IgD-negative memory B cell (primary cell): ENCODE data around the gene GDI1. TPM values are rescaled to one million over a fixed set of nuclear protein-coding genes. Genes with fewer than 3 reads are reported as not detected.
A peak's percentile ranks its signal among the peaks of the same experiment; 100 is the strongest.

ENCODE experiments used
- H3K27ac Mint-ChIP-seq, 3 donors: one replicate each; pipeline ENCODE4 v1.8.0; 2020 to 2022; ENCODE audit warnings: mild to moderate bottlenecking in 3 of 3, mixed read lengths in 3 of 3, moderate library complexity in 1 of 3
- H3K27me3 Mint-ChIP-seq: one replicate; pipeline ENCODE4 v1.8.0; 2021; ENCODE audit warnings: mixed read lengths
- H3K36me3 Mint-ChIP-seq: one replicate; pipeline ENCODE4 v1.8.0; 2020; ENCODE audit warnings: mild to moderate bottlenecking, mixed read lengths
- H3K4me1 Mint-ChIP-seq, 3 donors: one replicate each; pipeline ENCODE4 v1.8.0; 2020 to 2022; ENCODE audit warnings: mixed read lengths in 3 of 3, mild to moderate bottlenecking in 1 of 3
- H3K4me3 Mint-ChIP-seq, 4 donors: one replicate each; pipeline ENCODE4 v1.8.0; 2020 to 2022; ENCODE audit warnings: mild to moderate bottlenecking in 4 of 4, mixed read lengths in 4 of 4, moderate library complexity in 3 of 4
- H3K9me3 Mint-ChIP-seq, 3 donors: one replicate each; pipeline ENCODE4 v1.8.0; 2020 to 2021; ENCODE audit warnings: mixed read lengths in 3 of 3, mild to moderate bottlenecking in 1 of 3
- polyA plus RNA-seq: library from polyadenylated mRNA; unstranded; fragments of 300-500 nt; fragmentation: Illumina TruSeq; gene quantifications from one replicate; pipeline ENCODE4 v1.2.3, GENCODE V29; 2021

GDI1 gene
- polyA plus RNA-seq, 1 donor from 2014 or later, result 38.1 TPM

DNA sequence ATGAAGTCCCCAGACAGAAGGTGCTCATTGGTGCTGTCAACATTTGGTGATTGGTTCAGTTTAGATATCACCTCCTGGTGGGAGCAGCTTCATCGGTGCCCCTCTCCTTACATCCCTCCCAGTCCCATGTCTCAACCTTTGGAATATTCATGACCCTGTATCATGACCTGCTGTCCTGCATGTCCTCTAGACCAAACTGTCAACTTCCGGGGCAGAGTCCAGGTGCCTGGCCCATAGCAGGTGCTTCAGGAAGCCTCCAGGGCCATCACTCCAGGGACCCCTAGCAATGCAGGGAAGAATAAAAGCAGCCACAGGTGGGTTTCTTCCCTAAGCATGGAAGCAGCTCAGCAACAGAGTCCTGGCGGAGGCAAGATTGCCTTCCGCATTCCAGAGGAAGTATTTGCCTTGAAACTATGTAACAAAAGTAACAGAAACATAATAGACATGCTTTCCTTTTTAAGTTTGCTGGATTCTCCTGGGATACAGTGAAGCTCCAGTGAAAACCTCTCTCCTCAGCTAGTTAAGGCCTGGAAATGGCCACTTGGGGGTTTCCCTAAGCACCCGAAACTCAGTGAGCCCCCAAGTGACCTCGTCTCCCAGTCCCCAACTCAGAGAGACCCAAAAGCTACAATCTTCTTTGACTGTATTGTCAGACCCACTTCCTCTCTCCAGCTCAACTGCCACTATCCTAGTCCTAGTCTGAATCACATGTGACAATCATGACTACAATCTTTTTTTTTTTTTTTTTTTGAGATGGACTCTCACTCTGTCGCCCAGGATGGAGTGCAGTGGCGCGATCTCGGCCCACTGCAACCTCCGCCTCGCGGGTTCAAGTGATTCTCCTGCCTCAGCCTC lies 9.8 kb upstream of the GDI1 start:
- Mint-ChIP-seq H3K4me3 (peak overlapping the region in 3 of 4 donors; percentile 21 to 33 (median 23)), H3K9me3 (peaks cover 0 to 2% (median 0%) of the 10 kb centered on the region in 3 donors), H3K36me3 (no peaks in the 10 kb centered on the region), H3K27ac (no peak overlapping the region), H3K4me1 (peaks cover 7 to 16% (median 14%) of the 10 kb centered on the region in 3 donors), H3K27me3 (no peaks in the 10 kb centered on the region)

DNA sequence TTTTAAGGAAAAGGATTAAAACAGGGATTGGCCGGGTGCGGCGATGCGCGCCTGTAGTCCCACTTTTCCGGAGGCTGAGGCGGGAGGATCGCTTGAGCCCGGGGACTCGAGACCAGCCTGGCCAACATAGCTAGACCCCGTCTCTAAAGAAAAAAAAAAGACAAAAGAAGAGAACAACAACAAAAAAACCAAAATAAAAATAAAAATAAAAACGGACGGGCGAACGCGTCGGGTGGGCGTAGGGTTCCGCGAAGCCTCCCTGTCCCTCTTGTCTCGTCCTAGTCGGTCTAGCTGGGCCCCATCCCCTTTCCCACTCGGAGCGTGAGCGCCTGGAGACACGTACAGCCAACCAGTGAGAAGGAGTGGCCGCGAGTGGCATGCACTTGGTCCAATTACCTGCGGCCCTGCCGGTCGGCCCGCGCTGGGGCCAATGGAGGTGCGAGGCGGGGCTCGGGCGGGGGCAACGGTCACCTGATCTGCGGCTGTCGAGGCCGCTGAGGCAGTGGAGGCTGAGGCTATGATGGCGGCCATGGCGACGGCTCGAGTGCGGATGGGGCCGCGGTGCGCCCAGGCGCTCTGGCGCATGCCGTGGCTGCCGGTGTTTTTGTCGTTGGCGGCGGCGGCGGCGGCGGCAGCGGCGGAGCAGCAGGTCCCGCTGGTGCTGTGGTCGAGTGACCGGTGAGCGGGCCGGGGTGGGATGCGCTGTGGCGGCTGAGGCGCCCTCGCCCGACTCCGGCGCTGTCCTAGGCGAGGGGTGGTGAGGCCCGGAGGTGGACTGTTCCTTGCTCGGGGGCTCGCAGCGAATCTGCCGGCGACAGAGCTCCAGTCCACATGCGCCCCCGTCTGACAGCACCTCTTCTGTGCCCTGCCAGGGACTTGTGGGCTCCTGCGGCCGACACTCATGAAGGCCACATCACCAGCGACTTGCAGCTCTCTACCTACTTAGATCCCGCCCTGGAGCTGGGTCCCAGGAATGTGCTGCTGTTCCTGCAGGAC lies 8.5 kb upstream of the GDI1 start, which contains the start of gene ATP6AP1:
ATP6AP1 (plus strand) TSS at position 502 of the 996 bp plus-strand sequence; CDS start at position 518, 16 bp downstream.
- Mint-ChIP-seq H3K4me3 (peak within 1 kb of the TSS; percentile 84 to 94 (median 90)), H3K4me1 (peaks cover 7 to 16% (median 14%) of the 10 kb centered on the region in 3 donors), H3K9me3 (peaks cover 0 to 2% (median 0%) of the 10 kb centered on the region in 3 donors), H3K36me3 (peaks cover 2% of the 10 kb centered on the region), H3K27me3 (no peaks in the 10 kb centered on the region), H3K27ac (peak within 1 kb of the TSS; percentile 50 to 93 (median 91))

DNA sequence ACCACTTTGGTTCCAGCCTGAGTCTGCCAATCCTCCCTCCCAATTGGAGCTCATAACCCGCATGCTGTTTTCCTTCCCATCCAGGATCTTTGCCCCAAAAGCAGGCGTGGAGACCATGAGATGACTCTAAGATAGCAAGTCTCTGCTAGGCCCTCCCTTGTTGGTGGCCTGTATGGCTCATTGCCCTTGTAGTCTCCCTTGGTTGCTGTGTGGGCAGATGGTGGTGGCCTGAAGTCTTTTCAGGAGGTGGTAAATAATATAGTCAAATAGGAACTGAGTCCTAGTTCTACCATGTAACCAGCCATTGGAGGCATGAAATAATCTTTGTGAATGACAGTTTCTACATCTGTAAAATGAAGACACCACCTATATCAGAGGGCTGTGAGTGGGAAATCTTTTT lies 7.2 kb upstream of the GDI1 start:
- peaks cover 3% of the 10 kb centered on the region for H3K36me3 Mint-ChIP-seq
- peak overlapping the region in 1 of 3 donors; percentile 90 for H3K27ac Mint-ChIP-seq
- peaks cover 0 to 2% (median 0%) of the 10 kb centered on the region in 3 donors for H3K9me3 Mint-ChIP-seq
- H3K27me3 Mint-ChIP-seq, result no peaks in the 10 kb centered on the region
- peak overlapping the region; percentile 84 to 94 (median 90) for H3K4me3 Mint-ChIP-seq
- peaks cover 7 to 16% (median 14%) of the 10 kb centered on the region in 3 donors for H3K4me1 Mint-ChIP-seq

DNA sequence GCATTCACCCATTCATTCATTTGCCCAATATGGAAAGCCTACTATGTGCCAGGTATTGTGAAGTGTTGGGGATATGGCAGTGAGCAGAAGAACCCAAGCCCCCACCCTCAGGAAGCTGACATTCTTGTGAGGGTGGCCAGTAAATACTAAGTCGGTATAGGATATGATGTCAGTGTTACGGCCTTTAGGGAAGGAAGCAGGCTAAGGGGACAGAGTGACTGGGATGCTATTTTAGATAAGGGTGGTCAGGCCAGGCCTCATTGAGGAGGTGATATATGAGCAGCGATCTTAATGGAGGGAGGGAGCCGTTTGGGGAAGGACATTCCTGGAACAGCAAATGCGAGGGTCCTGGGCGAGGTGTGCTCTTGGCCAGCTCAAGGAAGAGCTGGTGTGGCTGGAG lies 6.5 kb upstream of the GDI1 start:
- Mint-ChIP-seq H3K27ac (peak overlapping the region in 2 of 3 donors; percentile 71 to 73), H3K4me3 (peak overlapping the region in 1 of 4 donors; percentile 48), H3K4me1 (peaks cover 7 to 16% (median 14%) of the 10 kb centered on the region in 3 donors), H3K9me3 (peaks cover 0 to 2% (median 0%) of the 10 kb centered on the region in 3 donors), H3K27me3 (no peaks in the 10 kb centered on the region), H3K36me3 (peaks cover 3% of the 10 kb centered on the region)

DNA sequence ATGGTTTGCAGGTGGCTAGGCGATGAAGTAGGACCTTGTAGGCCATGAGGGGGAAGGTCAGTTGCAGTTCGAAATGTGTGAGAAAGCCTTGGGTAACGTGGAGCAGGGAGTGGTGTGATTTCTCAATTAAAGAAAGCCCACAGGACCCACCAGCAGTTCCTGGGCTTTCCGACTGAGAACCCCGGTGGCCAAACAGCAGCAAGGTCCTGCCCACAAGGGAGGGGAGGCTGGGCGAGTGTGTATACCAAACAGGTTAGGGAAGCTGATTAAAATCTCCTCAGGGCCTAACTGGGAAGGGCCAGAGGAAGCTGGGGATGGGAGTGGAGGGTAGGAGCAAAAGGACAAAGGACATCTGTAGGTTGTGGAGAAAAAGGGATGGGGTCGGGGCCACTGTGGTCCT lies 6.0 kb upstream of the GDI1 start:
- Mint-ChIP-seq H3K4me3 (peak overlapping the region in 2 of 4 donors; percentile 2 to 48), H3K9me3 (peaks cover 0 to 2% (median 0%) of the 10 kb centered on the region in 3 donors), H3K27me3 (no peaks in the 10 kb centered on the region)

DNA sequence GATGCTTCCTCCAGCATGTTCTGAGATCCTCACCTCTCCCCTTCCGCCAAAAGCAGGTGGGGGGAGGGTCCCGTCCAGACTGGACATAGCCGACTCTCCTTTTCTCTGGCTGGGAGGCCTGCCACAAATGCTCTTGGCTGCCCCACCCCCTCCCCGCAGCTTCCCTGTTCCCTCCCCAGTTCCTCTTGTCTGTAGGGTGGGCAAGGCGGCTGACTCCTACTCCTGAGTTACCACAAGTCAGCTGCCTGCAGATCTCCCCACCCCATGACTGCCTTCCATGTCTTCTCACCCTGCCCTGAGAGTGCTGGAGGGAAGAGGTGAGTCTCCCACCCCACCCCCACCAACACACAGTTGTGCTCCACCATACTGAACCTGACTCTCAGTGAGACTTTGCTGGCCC lies 5.6 kb upstream of the GDI1 start:
- H3K4me1 Mint-ChIP-seq, result peaks cover 7 to 17% (median 16%) of the 10 kb centered on the region in 3 donors
- H3K36me3 Mint-ChIP-seq, result peaks cover 3% of the 10 kb centered on the region
- no peak overlapping the region for H3K4me3 Mint-ChIP-seq
- H3K9me3 Mint-ChIP-seq, result peaks cover 0 to 2% (median 0%) of the 10 kb centered on the region in 3 donors
- no peak overlapping the region for H3K27ac Mint-ChIP-seq
- H3K27me3 Mint-ChIP-seq, result no peaks in the 10 kb centered on the region

More for the DNA sequence above, 6.0 kb upstream of the GDI1 start:
- Mint-ChIP-seq H3K4me1 (peaks cover 7 to 16% (median 14%) of the 10 kb centered on the region in 3 donors), H3K36me3 (peaks cover 3% of the 10 kb centered on the region), H3K27ac (peak overlapping the region in 2 of 3 donors; percentile 71 to 73)

DNA sequence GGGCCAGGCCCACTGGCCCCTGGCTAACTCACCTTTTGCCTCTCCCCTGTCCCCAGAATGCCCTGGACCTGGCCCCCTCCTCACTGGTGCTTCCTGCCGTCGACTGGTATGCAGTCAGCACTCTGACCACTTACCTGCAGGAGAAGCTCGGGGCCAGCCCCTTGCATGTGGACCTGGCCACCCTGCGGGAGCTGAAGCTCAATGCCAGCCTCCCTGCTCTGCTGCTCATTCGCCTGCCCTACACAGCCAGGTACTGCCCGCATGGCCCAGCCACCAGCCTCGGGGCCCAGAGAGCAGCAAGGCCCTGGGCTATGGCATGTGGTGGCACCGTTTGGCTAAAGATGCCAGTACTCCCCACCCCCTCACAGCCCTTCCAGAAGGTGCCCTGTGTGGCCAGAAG lies 4.7 kb upstream of the GDI1 start:
- Mint-ChIP-seq H3K4me1 (peaks cover 7 to 17% (median 16%) of the 10 kb centered on the region in 3 donors), H3K9me3 (peaks cover 0 to 2% (median 0%) of the 10 kb centered on the region in 3 donors), H3K27me3 (no peaks in the 10 kb centered on the region), H3K27ac (no peak overlapping the region), H3K4me3 (peak overlapping the region in 1 of 4 donors; percentile 50), H3K36me3 (peaks cover 3% of the 10 kb centered on the region)

DNA sequence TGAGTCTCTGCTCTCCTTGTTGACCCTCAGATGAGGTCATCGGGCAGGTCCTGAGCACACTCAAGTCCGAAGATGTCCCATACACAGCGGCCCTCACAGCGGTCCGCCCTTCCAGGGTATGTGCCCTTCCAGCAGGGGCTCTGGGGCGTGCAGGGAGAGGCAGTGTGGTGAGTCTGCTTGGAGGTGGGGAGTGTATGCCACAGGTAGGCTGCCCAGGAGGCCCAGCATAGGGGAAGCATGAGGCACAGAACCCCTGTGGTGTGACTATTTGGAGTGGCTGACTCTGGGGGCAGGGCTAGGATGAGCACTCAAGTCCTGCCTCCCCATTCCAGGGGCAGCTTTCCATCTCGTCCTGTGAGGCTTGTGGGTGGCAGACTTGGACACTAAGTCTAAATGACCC lies 3.3 kb upstream of the GDI1 start:
- peak overlapping the region in 1 of 4 donors; percentile 58 for H3K4me3 Mint-ChIP-seq
- no peaks in the 10 kb centered on the region for H3K27me3 Mint-ChIP-seq
- H3K36me3 Mint-ChIP-seq, result peaks cover 3% of the 10 kb centered on the region
- H3K4me1 Mint-ChIP-seq, result peaks cover 7 to 17% (median 16%) of the 10 kb centered on the region in 3 donors
- H3K9me3 Mint-ChIP-seq, result no peaks in the 10 kb centered on the region
- H3K27ac Mint-ChIP-seq, result peak overlapping the region in 1 of 3 donors; percentile 6

DNA sequence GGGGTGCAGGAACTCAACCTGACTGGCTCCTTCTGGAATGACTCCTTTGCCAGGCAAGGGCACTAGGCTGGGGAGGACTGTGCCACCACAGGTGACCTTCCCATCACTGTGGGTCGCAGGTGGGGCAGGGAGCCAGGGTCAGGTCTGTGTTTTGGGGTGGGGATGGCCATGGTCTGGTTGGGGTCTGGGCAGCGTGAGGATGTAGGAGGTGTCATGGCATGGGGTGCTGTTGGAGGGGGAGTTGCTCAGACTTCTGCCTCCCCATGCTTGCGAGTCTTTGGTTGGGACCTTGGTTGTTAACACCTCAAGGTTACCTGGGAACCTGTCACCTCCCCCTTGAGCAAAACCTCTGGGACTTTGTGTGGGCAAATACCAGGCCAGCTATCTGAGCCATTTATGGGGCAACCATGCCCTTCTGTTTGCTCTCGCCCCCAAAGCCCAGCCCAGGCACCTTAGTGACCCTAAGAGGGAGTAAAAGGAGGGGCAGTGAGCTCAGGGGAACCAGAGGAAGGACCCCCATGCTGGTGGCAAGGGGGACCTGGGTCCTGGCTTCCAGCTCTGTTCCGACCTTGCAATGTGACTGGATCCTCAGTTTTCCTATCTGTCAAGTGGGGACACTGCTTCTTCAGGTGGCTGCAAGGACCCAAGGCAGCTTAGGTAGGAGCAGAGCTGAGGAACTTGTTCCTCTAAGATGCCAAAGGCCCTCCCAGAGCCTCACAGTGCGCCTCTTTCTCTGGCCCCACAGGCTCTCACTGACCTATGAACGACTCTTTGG lies 2.4 kb upstream of the GDI1 start:
- H3K27ac Mint-ChIP-seq, result peak overlapping the region in 1 of 3 donors; percentile 65
- H3K4me3 Mint-ChIP-seq, result peak overlapping the region in 1 of 4 donors; percentile 63
- H3K4me1 Mint-ChIP-seq, result peaks cover 2 to 12% (median 11%) of the 10 kb centered on the region in 3 donors
- H3K9me3 Mint-ChIP-seq, result no peaks in the 10 kb centered on the region
- no peaks in the 10 kb centered on the region for H3K27me3 Mint-ChIP-seq
- peaks cover 3% of the 10 kb centered on the region for H3K36me3 Mint-ChIP-seq

DNA sequence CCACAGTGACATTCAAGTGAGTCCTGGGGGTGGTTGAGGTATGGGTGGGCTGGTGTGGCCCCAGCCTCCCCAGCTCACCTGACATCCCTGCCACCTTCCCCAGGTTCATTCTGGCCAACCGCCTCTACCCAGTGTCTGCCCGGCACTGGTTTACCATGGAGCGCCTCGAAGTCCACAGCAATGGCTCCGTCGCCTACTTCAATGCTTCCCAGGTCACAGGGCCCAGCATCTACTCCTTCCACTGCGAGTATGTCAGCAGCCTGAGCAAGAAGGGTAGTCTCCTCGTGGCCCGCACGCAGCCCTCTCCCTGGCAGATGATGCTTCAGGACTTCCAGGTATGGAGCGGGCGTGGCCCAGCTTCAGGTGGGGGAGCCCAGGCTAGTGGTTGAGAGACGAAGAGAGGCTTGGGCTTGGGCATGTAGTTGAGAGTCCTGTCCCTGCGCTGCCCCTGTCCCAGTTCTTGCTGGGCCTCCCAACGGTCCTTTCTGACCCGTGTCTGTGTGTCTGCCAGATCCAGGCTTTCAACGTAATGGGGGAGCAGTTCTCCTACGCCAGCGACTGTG lies 1.7 kb upstream of the GDI1 start:
- peaks cover 0 to 9% (median 7%) of the 10 kb centered on the region in 3 donors for H3K4me1 Mint-ChIP-seq
- H3K27ac Mint-ChIP-seq, result peak overlapping the region in 2 of 3 donors; percentile 65 to 78
- H3K36me3 Mint-ChIP-seq, result peaks cover 3% of the 10 kb centered on the region
- H3K4me3 Mint-ChIP-seq, result peak overlapping the region in 2 of 4 donors; percentile 51 to 63
- H3K9me3 Mint-ChIP-seq, result no peaks in the 10 kb centered on the region
- H3K27me3 Mint-ChIP-seq, result no peaks in the 10 kb centered on the region

DNA sequence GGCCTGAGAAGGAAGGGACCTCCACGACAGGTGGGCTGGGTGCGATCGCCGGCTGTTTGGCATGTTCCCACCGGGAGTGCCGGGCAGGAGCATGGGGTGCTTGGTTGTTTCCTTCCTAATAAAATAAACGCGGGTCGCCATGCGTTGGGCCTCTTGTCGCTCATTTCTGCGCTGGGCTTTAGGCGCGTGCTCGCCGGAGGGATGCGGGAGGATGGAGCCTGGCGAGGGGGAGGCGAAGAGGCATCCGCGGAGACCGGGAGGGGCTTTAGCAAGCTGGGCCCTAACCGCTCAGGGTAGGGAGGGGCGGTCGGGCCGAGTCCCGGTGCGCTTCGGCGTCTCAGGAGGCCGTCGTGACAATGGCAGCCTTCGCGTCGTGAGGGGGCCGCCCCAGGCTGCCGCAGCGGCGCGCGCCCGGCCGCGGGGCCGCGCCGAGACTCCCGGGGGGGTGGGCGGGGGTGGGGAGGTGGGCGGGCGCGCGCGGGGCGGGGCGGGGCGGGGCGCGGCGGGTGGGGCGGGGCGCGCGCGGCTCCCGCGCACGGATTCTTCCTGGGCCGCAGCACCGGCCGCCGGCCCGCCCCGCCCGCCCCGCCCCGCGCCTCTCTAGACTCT lies 476 bp upstream of the GDI1 start:
- H3K27ac Mint-ChIP-seq, result peak overlapping the region; percentile 47 to 93 (median 92)
- H3K27me3 Mint-ChIP-seq, result no peaks in the 10 kb centered on the region
- H3K9me3 Mint-ChIP-seq, result no peaks in the 10 kb centered on the region
- peaks cover 3% of the 10 kb centered on the region for H3K36me3 Mint-ChIP-seq
- peak overlapping the region; percentile 67 to 89 (median 78) for H3K4me3 Mint-ChIP-seq
- H3K4me1 Mint-ChIP-seq, result peaks cover 0 to 6% (median 1%) of the 10 kb centered on the region in 3 donors

DNA sequence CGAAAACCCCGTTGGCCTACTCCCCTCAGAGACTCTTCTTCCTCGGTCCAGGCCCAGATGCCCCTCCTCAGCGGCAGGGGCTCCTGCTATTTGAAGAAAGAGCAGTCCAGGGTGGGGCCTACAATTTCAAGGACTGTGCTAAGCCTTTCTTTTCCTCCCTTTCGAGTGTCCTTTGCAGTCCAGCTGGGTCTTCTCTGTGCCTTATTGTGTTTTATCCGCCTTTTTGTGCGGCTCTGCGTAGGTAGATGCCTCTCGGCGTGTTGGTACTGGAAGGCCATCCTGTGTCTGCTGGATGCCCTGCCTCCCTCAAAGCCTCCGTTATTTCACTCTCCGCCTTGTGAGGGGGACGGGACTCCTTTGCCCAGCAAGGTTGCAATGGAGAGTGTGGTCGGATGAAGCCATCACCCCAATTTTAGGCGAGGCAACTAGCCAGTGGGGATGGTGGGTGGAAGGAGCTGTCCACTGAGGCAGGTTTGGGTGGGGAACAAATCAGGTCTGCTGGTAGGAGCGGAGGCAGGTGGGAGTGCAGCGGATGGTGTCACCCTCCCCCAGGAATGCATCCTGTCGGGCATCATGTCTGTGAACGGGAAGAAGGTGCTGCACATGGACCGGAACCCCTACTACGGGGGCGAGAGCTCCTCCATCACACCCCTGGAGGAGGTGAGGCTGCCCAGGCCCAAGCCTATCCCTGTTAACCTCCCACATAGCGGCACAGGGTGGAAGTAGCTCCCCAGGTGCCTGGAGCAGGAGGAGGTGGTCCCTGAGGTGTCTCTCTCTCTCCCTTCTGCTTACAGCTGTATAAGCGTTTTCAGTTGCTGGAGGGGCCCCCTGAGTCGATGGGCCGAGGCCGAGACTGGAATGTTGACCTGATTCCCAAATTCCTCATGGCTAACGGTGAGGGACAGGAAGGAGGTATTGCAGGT lies 1.3 kb downstream of the GDI1 start:
- no peaks in the 10 kb centered on the region for H3K27me3 Mint-ChIP-seq
- peak overlapping the region in 2 of 3 donors; percentile 72 to 91 for H3K27ac Mint-ChIP-seq
- H3K36me3 Mint-ChIP-seq, result peaks cover 3% of the 10 kb centered on the region
- H3K9me3 Mint-ChIP-seq, result no peaks in the 10 kb centered on the region
- H3K4me3 Mint-ChIP-seq, result peak overlapping the region; percentile 68 to 86 (median 80)
- peaks cover 0 to 6% (median 0%) of the 10 kb centered on the region in 3 donors for H3K4me1 Mint-ChIP-seq
